Esophagus squamous epithelium (tissue), 5 donors: ENCODE measurements around the gene ZC2HC1B. TPM values are rescaled to one million over a fixed set of nuclear protein-coding genes. Genes with fewer than 3 reads are reported as not detected.

Experiments used
- DNase-seq: peaks from one replicate; lab custom pipeline; 2025; lab: John Stamatoyannopoulos, UW
- H3K27ac ChIP-seq, 4 donors: fragments of 200-600 bp; sonication (generic); one replicate each; pipeline ENCODE4 v1.5.1; 2016 to 2019; ENCODE audit warnings: mild to moderate bottlenecking in 1 of 4
- H3K27me3 ChIP-seq, 4 donors: fragments of 200-600 bp; sonication (generic); 1 replicate in 3 of 4; 2 replicates in 1 of 4; pipeline versions ENCODE4 v1.5.1 to v1.6.0; 2017 to 2021; ENCODE audit warnings: antibody characterized with exemption in 1 of 4
- H3K36me3 ChIP-seq, 3 donors: fragments of 200-600 bp; sonication (generic); one replicate each; pipeline ENCODE4 v1.5.1; 2016 to 2019
- H3K4me1 ChIP-seq, 3 donors: fragments of 200-600 bp; sonication (generic); one replicate each; pipeline ENCODE4 v1.5.1; 2017 to 2019
- H3K4me3 ChIP-seq, 4 donors: fragments of 200-600 bp; sonication (generic); 1 replicate in 3 of 4; 2 replicates in 1 of 4; pipeline ENCODE4 v1.5.1; 2016 to 2019; ENCODE audit warnings: mild to moderate bottlenecking in 2 of 4, moderate library complexity in 1 of 4
- H3K9me3 ChIP-seq, 3 donors: fragments of 200-600 bp; sonication (generic); one replicate each; pipeline ENCODE4 v1.5.1; 2016 to 2019
- CTCF ChIP-seq, 6 experiments: fragments of 450-650 bp in 4 of 6; fragments of 200-600 bp in 2 of 6; sonication (generic) in 2 of 6; IDR thresholded peaks; one replicate each; pipeline ENCODE4 v1.5.1; 2016 to 2019; ENCODE audit warnings: antibody characterized with exemption in 6 of 6, mild to moderate bottlenecking in 4 of 6, moderate library complexity in 4 of 6
- POLR2A ChIP-seq, 4 donors: fragments of 450-650 bp; IDR thresholded peaks; one replicate each; pipeline ENCODE4 v1.6.1; 2017; ENCODE audit warnings: antibody characterized with exemption in 4 of 4, mild to moderate bottlenecking in 4 of 4, moderate library complexity in 3 of 4
- WGBS, 2 donors: methylation state at CpG; one replicate each; pipeline ENCODE4 v1.1.5; 2018; 5-methylcytosine and 5-hydroxymethylcytosine counted together
- intact Hi-C: fragments of 100-400 bp; cut with DNase I; formaldehyde crosslinking; loops from one replicate; pipeline ENCODE4 v1.15.0; 2022
- total RNA-seq, 4 donors: library from RNA; depleted of rRNA; stranded (reverse); fragments of >200 nt; gene quantifications; one replicate each; pipeline ENCODE4 v1.1.0, GENCODE V29; 2016
- donor health status: DM: yes; HTN: yes; CAD: no.

Gene ZC2HC1B
- total RNA-seq, 4 donors from 2014 or later: not detected

- intact Hi-C loops: no loop called here
- H3K36me3 ChIP-seq: no peaks in the 10 kb centered on the region
- H3K27ac ChIP-seq: no peak overlapping the region
- TF ChIP-seq CTCF (IDR thresholded peaks at IDR 0.05): no peak
- TF ChIP-seq POLR2A (IDR thresholded peaks at IDR 0.05): no peak
- H3K4me3 ChIP-seq: no peak overlapping the region
- WGBS, 2 donors: 74 to 83% methylated on average over 13 of the region's 13 CpGs
- no peaks in the 10 kb centered on the region for H3K9me3 ChIP-seq
- H3K4me1 ChIP-seq: peaks cover 0 to 3% (median 0%) of the 10 kb centered on the region in 3 donors
- DNase-seq: no peak
- no peaks in the 10 kb centered on the region for H3K27me3 ChIP-seq
Observed at GRCh38 chr6:143973097-143973966, 109.1 kb downstream of the ZC2HC1B start.

GRCh38 chr6:143974089-143974488, 109.8 kb downstream of the ZC2HC1B start:
- Histone ChIP-seq H3K36me3 (no peaks in the 10 kb centered on the region), H3K4me3 (no peak overlapping the region), H3K27me3 (no peaks in the 10 kb centered on the region), H3K9me3 (no peaks in the 10 kb centered on the region), H3K27ac (no peak overlapping the region), H3K4me1 (no peaks in the 10 kb centered on the region)
- intact Hi-C loops: no loop called here
- no peak for DNase-seq
- 57 to 73% methylated on average over 7 of the region's 8 CpGs for WGBS, 2 donors
- TF ChIP-seq POLR2A (IDR thresholded peaks at IDR 0.05) (no peak), CTCF (IDR thresholded peaks at IDR 0.05) (no peak)

GRCh38 chr6:143976806-143977349, 112.6 kb downstream of the ZC2HC1B start:
- no peak for DNase-seq
- intact Hi-C loops: no loop called here
- Histone ChIP-seq H3K4me1 (no peaks in the 10 kb centered on the region), H3K27ac (no peak overlapping the region), H3K36me3 (no peaks in the 10 kb centered on the region), H3K4me3 (no peak overlapping the region), H3K27me3 (no peaks in the 10 kb centered on the region), H3K9me3 (no peaks in the 10 kb centered on the region)
- TF ChIP-seq CTCF (IDR thresholded peaks at IDR 0.05): no peak
- WGBS, 2 donors: 75 to 79% methylated on average over 3 of the region's 3 CpGs

GRCh38 chr6:143980921-143981320, 116.6 kb downstream of the ZC2HC1B start:
- no peaks in the 10 kb centered on the region for H3K4me1 ChIP-seq
- intact Hi-C loops: no loop called here
- no peaks in the 10 kb centered on the region for H3K9me3 ChIP-seq
- no peak overlapping the region for H3K4me3 ChIP-seq
- no peak for DNase-seq
- no peaks in the 10 kb centered on the region for H3K27me3 ChIP-seq
- no peak overlapping the region for H3K27ac ChIP-seq
- no peaks in the 10 kb centered on the region for H3K36me3 ChIP-seq
- TF ChIP-seq POLR2A (IDR thresholded peaks at IDR 0.05): no peak
- no peak for TF ChIP-seq CTCF (IDR thresholded peaks at IDR 0.05)
- 88 to 94% methylated on average over 1 of the region's 1 CpG for WGBS, 2 donors

- Histone ChIP-seq H3K9me3 (no peaks in the 10 kb centered on the region), H3K36me3 (no peaks in the 10 kb centered on the region), H3K4me1 (no peaks in the 10 kb centered on the region), H3K27ac (no peak overlapping the region), H3K4me3 (no peak overlapping the region), H3K27me3 (no peaks in the 10 kb centered on the region)
- TF ChIP-seq POLR2A (IDR thresholded peaks at IDR 0.05) (no peak), CTCF (IDR thresholded peaks at IDR 0.05) (no peak)
- intact Hi-C loops: no loop called here
- DNase-seq: no peak
- 67 to 75% methylated on average over 2 of the region's 2 CpGs for WGBS, 2 donors
Observed at GRCh38 chr6:143982968-143983367, 118.7 kb downstream of the ZC2HC1B start.
